H1 (cell line): ENCODE results near the gene SGMS1. TPM values are rescaled to one million over a fixed set of nuclear protein-coding genes. Genes with fewer than 3 reads are reported as not detected.
A peak's percentile ranks its signal among the peaks of the same experiment; 100 is the strongest.

Experiments
- CTCF ChIA-PET: fragments of 300-600 bp; sonication (Branson Sonifier 250); formaldehyde crosslinking; loops from one replicate; lab custom pipeline; 2021; ENCODE audit not compliant: partially characterized antibody; lab: Charles Lee
- POLR2A ChIA-PET: fragments of 300-600 bp; sonication (Branson Sonifier 250); formaldehyde crosslinking; loops from one replicate; lab custom pipeline; 2021; ENCODE audit warnings: inconsistent platforms; ENCODE audit not compliant: partially characterized antibody; lab: Charles Lee
- DNase-seq, 2 experiments: peaks; one replicate each; pipeline versions ENCODE4 v3.0.0 to v3.0.0-alpha.2; 2010 to 2022; ENCODE audit warnings: low spot score in 2 of 2, low read depth in 1 of 2, mixed read lengths in 1 of 2
- FAIRE-seq: peaks from 2 replicates; lab custom pipeline; 2011; peaks lifted over from hg19 to GRCh38; lab: Jason Lieb, UNC
- H2AFZ ChIP-seq: 2 replicates; pipeline ENCODE4 v1.8.1; 2012; ENCODE audit warnings: low read length, inconsistent platforms
- H2AK5ac ChIP-seq: 2 replicates; pipeline ENCODE4 v1.6.1; 2013; ENCODE audit warnings: low read depth, low read length
- H2BK120ac ChIP-seq: replicated peaks from 2 replicates; pipeline ENCODE3; 2013; ENCODE audit warnings: low read depth, low read length, inconsistent platforms
- H2BK12ac ChIP-seq: 2 replicates; pipeline ENCODE4 v1.6.1; 2013; ENCODE audit warnings: low read depth, low read length
- H2BK15ac ChIP-seq: 2 replicates; pipeline ENCODE4 v1.6.1; 2013; ENCODE audit warnings: low read length
- H2BK20ac ChIP-seq: 2 replicates; pipeline ENCODE4 v1.6.1; 2013; ENCODE audit warnings: low read length
- H2BK5ac ChIP-seq: 2 replicates; pipeline ENCODE4 v1.6.1; 2013; ENCODE audit warnings: low read depth, low read length
- H3K14ac ChIP-seq: 2 replicates; pipeline ENCODE4 v1.6.1; 2013; ENCODE audit warnings: inconsistent platforms; ENCODE audit not compliant: insufficient read length
- H3K18ac ChIP-seq: 2 replicates; pipeline ENCODE4 v1.6.1; 2013; ENCODE audit warnings: low read length; ENCODE audit errors: extremely low read depth
- H3K23ac ChIP-seq: 2 replicates; pipeline ENCODE4 v1.6.1; 2013; ENCODE audit warnings: inconsistent platforms; ENCODE audit not compliant: insufficient read length
- H3K23me2 ChIP-seq: 2 replicates; pipeline ENCODE4 v1.6.1; 2013; ENCODE audit warnings: low read depth, low read length
- H3K27ac ChIP-seq: 2 replicates; pipeline ENCODE4 v1.6.1; 2011; ENCODE audit warnings: low read depth, low read length, inconsistent platforms
- H3K27me3 ChIP-seq, 4 experiments: replicated peaks in 1 of 4; 1 replicate in 1 of 4; 2 replicates in 3 of 4; pipeline versions ENCODE4 v1.6.1 to v1.8.1; 2011 to 2013; ENCODE audit warnings: low read length in 3 of 4, mild to moderate bottlenecking in 3 of 4, inconsistent platforms in 2 of 4, mixed read lengths in 2 of 4, moderate library complexity in 1 of 4; ENCODE audit not compliant: control insufficient read depth in 3 of 4, insufficient read depth in 3 of 4; ENCODE audit errors: extremely low read depth in 1 of 4
- H3K36me3 ChIP-seq, 4 experiments: 2 replicates each; pipeline versions ENCODE4 v1.6.1 to v1.8.1; 2011 to 2013; ENCODE audit warnings: mild to moderate bottlenecking in 4 of 4, low read length in 3 of 4, moderate library complexity in 2 of 4, control low read depth in 1 of 4, inconsistent platforms in 1 of 4; ENCODE audit not compliant: insufficient read depth in 4 of 4, control insufficient read depth in 2 of 4
- H3K4ac ChIP-seq: replicated peaks from 2 replicates; pipeline ENCODE3; 2013; ENCODE audit warnings: low read length, low read depth, mixed read lengths, inconsistent platforms; ENCODE audit not compliant: insufficient read length
- H3K4me1 ChIP-seq, 4 experiments: replicated peaks in 1 of 4; 1 replicate in 1 of 4; 2 replicates in 3 of 4; pipeline versions ENCODE4 v1.6.1 to v1.8.1; 2011 to 2013; ENCODE audit warnings: low read length in 3 of 4, inconsistent platforms in 2 of 4, mixed read lengths in 1 of 4; ENCODE audit not compliant: insufficient read depth in 4 of 4, control insufficient read depth in 3 of 4
- H3K4me2 ChIP-seq, 2 experiments: 2 replicates each; pipeline versions ENCODE4 v1.6.1 to v1.8.1; 2011 to 2013; ENCODE audit warnings: low read depth in 2 of 2, low read length in 2 of 2, control low read depth in 1 of 2, inconsistent platforms in 1 of 2, mild to moderate bottlenecking in 1 of 2; ENCODE audit not compliant: insufficient read depth in 1 of 2
- H3K4me3 ChIP-seq, 4 experiments: fragments of 200-600, 300-600 bp in 1 of 4; sonication (generic), shearing (Covaris generic), sonication (Bioruptor Twin) in 1 of 4; 2 replicates each; pipeline versions ENCODE4 v1.5.1 to v1.8.1; 2011 to 2016; ENCODE audit warnings: low read length in 4 of 4, low read depth in 3 of 4, control low read depth in 2 of 4, inconsistent platforms in 2 of 4, mild to moderate bottlenecking in 2 of 4, mixed read lengths in 1 of 4, moderate library complexity in 1 of 4; ENCODE audit not compliant: insufficient read depth in 2 of 4; ENCODE audit errors: extremely low read depth in 1 of 4
- H3K56ac ChIP-seq: replicated peaks from 2 replicates; pipeline ENCODE3; 2013; ENCODE audit warnings: low read depth, mild to moderate bottlenecking, mixed read lengths, low read length, inconsistent platforms; ENCODE audit not compliant: insufficient read length
- H3K79me1 ChIP-seq: 2 replicates; pipeline ENCODE4 v1.6.1; 2013; ENCODE audit warnings: low read depth, low read length, control low read depth
- H3K79me2 ChIP-seq, 2 experiments: 2 replicates each; pipeline versions ENCODE4 v1.6.1 to v1.8.1; 2012 to 2013; ENCODE audit warnings: low read length in 2 of 2, mild to moderate bottlenecking in 2 of 2, inconsistent platforms in 1 of 2; ENCODE audit not compliant: insufficient read depth in 2 of 2, control insufficient read depth in 1 of 2
- H3K9ac ChIP-seq, 4 experiments: replicated peaks in 1 of 4; 1 replicate in 1 of 4; 2 replicates in 3 of 4; pipeline versions ENCODE4 v1.6.1 to v1.8.1; 2011 to 2013; ENCODE audit warnings: low read depth in 3 of 4, low read length in 3 of 4, control low read depth in 2 of 4, mild to moderate bottlenecking in 2 of 4, moderate library complexity in 2 of 4, inconsistent platforms in 1 of 4; ENCODE audit errors: extremely low read depth in 1 of 4
- H3K9me3 ChIP-seq, 2 experiments: 2 replicates each; pipeline versions ENCODE4 v1.6.1 to v1.8.1; 2012 to 2013; ENCODE audit warnings: mild to moderate bottlenecking in 2 of 2, moderate library complexity in 2 of 2, control low read depth in 1 of 2, inconsistent platforms in 1 of 2, low read depth in 1 of 2, low read length in 1 of 2, mixed read lengths in 1 of 2; ENCODE audit not compliant: insufficient read depth in 2 of 2
- H4K20me1 ChIP-seq, 2 experiments: replicated peaks in 1 of 2; 2 replicates each; pipeline versions ENCODE3 to v1.8.1; 2011 to 2013; ENCODE audit warnings: inconsistent platforms in 2 of 2, low read length in 2 of 2, mild to moderate bottlenecking in 1 of 2; ENCODE audit not compliant: insufficient read depth in 2 of 2, control insufficient read depth in 1 of 2
- H4K5ac ChIP-seq: 2 replicates; pipeline ENCODE4 v1.6.1; 2013; ENCODE audit warnings: low read length, low read depth, mixed read lengths, inconsistent platforms; ENCODE audit not compliant: insufficient read length
- H4K8ac ChIP-seq: 2 replicates; pipeline ENCODE4 v1.8.0; 2013; ENCODE audit warnings: mild to moderate bottlenecking, moderate library complexity, low read length, inconsistent platforms; ENCODE audit not compliant: insufficient read depth; ENCODE audit errors: extremely low read depth
- H4K91ac ChIP-seq: replicated peaks from 2 replicates; pipeline ENCODE3; 2013; ENCODE audit warnings: low read length, mixed read lengths, inconsistent platforms; ENCODE audit not compliant: insufficient read length
- ATF3 ChIP-seq: IDR thresholded peaks from 2 replicates; pipeline ENCODE4 v1.6.1; 2011; ENCODE audit warnings: low read depth, mild to moderate bottlenecking, low read length; ENCODE audit not compliant: insufficient read depth
- BACH1 ChIP-seq: IDR thresholded peaks from 2 replicates; pipeline ENCODE4 v1.6.1; 2012; ENCODE audit warnings: low read length, improper control_type of control experiment
- CHD2 ChIP-seq: IDR thresholded peaks from 2 replicates; pipeline ENCODE4 v1.6.1; 2012; ENCODE audit warnings: low read length, improper control_type of control experiment
- KDM1A ChIP-seq: fragments of 200-600, 300-600 bp; sonication (generic); IDR thresholded peaks from 2 replicates; pipeline ENCODE4 v1.7.1; 2016; ENCODE audit warnings: mild to moderate bottlenecking, low read length, borderline replicate concordance
- MAX ChIP-seq: IDR thresholded peaks from 2 replicates; pipeline ENCODE4 v1.6.1; 2012; ENCODE audit warnings: inconsistent platforms
- NANOG ChIP-seq: IDR thresholded peaks from 2 replicates; pipeline ENCODE4 v1.6.1; 2011; ENCODE audit warnings: low read length, low read depth, mild to moderate bottlenecking, inconsistent platforms; ENCODE audit not compliant: insufficient read depth, poor library complexity, severe bottlenecking
- RAD21 ChIP-seq, 2 experiments: IDR thresholded peaks in 1 of 2; conservative IDR thresholded peaks in 1 of 2; 2 replicates each; pipeline ENCODE4 v1.6.1; 2011; ENCODE audit warnings: low read depth in 2 of 2, low read length in 2 of 2, improper control_type of control experiment in 1 of 2, inconsistent platforms in 1 of 2, mild to moderate bottlenecking in 1 of 2, moderate library complexity in 1 of 2
- TAF7 ChIP-seq: optimal IDR thresholded peaks from 2 replicates; pipeline ENCODE3; 2011; ENCODE audit warnings: low read depth, mild to moderate bottlenecking, inconsistent platforms, low read length, moderate library complexity, borderline replicate concordance
- YY1 ChIP-seq: IDR thresholded peaks from 2 replicates; pipeline ENCODE4 v1.6.1; 2011; ENCODE audit warnings: low read depth, mild to moderate bottlenecking, low read length
- WGBS, 2 experiments: shearing (Covaris generic) in 1 of 2; methylation state at CpG; one replicate each; pipeline versions ENCODE4 v1.1.6 to v1.1.7; 2013 to 2015; ENCODE audit warnings: low lambda C conversion rate in 2 of 2, mixed read lengths in 2 of 2, inconsistent platforms in 1 of 2, low coverage in 1 of 2, missing lambda C conversion rate in 1 of 2; ENCODE audit not compliant: insufficient replicate concordance in 2 of 2, insufficient coverage in 1 of 2, insufficient read length in 1 of 2; ENCODE audit errors: extremely low coverage in 1 of 2, missing lambda C conversion rate in 1 of 2; 5-methylcytosine and 5-hydroxymethylcytosine counted together
- polyA plus RNA-seq, 7 experiments: library from polyadenylated mRNA; depleted of rRNA in 3 of 7; stranded (reverse) in 5 of 7; unstranded in 2 of 7; fragments of >200 nt in 5 of 7; fragments of 200-250 nt in 2 of 7; gene quantifications; 1 replicate in 5 of 7; 2 replicates in 1 of 7; 4 replicates in 1 of 7; pipeline versions ENCODE4 v1.2.1 to v1.2.3, GENCODE V29; 2011 to 2013; ENCODE audit warnings: missing spikeins in 2 of 7, mixed read lengths in 2 of 7
- total RNA-seq: library from RNA; stranded (reverse); fragmentation: NEBNext Ultra II Directional; extraction: Animal tissue kit (Norgen Biotek cat#: 25700); gene quantifications from 2 replicates; pipeline ENCODE4 v1.2.1, GENCODE V29; 2021

Gene SGMS1
- total and polyA plus RNA-seq, 2 of the 8 experiments (the other 6 are each of a cell fraction or from before 2014, with no cell fraction given), result 6.0 to 15.6 TPM

- H3K27me3 ChIP-seq, result no peaks in the 10 kb centered on the region
- no peak for TF ChIP-seq BACH1
- peak in 1 of 2 experiments; percentile 7; a peak in 1 of 4 replicates for TF ChIP-seq RAD21 (IDR thresholded peaks at IDR 0.05 in 1 of 2, conservative IDR thresholded peaks at IDR 0.05 in 1 of 2; ENCODE audit: low read depth in 2 of 2, low read length in 2 of 2)
- TF ChIP-seq CHD2, result no peak
- TF ChIP-seq NANOG, result no peak
- TF ChIP-seq YY1, result no peak
- no peak for TF ChIP-seq ATF3
- no peak for TF ChIP-seq KDM1A
- no peak for TF ChIP-seq MAX
- no peak for TF ChIP-seq TAF7
Observed at GRCh38 chr10:50271564-50272250, 352.0 kb downstream of the SGMS1 start.

More at GRCh38 chr10:50271564-50272250, 352.0 kb downstream of the SGMS1 start:
- Histone ChIP-seq H3K9me3 (no peaks in the 10 kb centered on the region), H2BK12ac (no peak overlapping the region), H3K79me2 (no peaks in the 10 kb centered on the region), H3K4me2 (no peak overlapping the region), H3K4ac (no peak overlapping the region), H2BK15ac (no peak overlapping the region), H2BK5ac (no peak overlapping the region), H3K9ac (no peak overlapping the region), H3K23ac (no peak overlapping the region), H4K5ac (no peak overlapping the region), H3K79me1 (no peaks in the 10 kb centered on the region), H3K14ac (no peak overlapping the region), H3K23me2 (no peaks in the 10 kb centered on the region), H3K4me3 (no peak overlapping the region), H2AFZ (no peak overlapping the region), H4K91ac (no peak overlapping the region), H2BK20ac (no peak overlapping the region), H3K56ac (no peak overlapping the region), H3K18ac (no peak overlapping the region), H3K36me3 (no peaks in the 10 kb centered on the region), H3K4me1 (no peaks in the 10 kb centered on the region), H4K20me1 (no peaks in the 10 kb centered on the region), H2BK120ac (no peak overlapping the region), H3K27ac (no peak overlapping the region), H4K8ac (no peak overlapping the region), H2AK5ac (no peak overlapping the region; the same call in 1 of the 2 replicates)
- no peak for FAIRE-seq
- ChIA-PET POLR2A (no interaction called here), CTCF (interaction anchor here (0.5 to 1.6 kb wide), 5 partner anchors 13 to 295 kb away, joined by 3 to 7 read pairs (median 3); no protein-coding TSS in a partner anchor)
- 92% methylated on average over 3 of the region's 3 CpGs; no CpG with 5 or more reads in 1 of the 2 experiments for WGBS, 2 experiments
- no peak for DNase-seq
